ENCODE data around the gene GSE1.

Gene GSE1

DNA sequence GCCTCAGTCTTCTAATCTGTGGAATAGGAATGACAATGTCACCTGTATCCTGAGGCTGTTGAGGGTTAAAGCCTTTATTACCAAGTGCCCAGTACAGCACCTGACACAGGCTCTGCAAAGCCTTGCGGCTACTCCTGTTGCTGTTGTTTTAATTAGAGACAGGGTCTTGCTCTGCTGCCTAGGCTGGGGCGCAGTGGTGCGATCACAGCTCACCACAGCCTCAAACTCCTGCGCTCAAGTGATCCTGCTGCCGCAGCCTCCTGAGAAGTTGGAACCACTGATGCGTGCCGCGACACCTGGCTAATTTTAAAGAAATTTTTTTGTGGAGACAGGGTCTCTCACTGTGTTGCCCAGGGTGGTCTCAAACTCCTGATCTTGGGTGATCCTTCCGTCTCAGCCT lies 5.4 kb downstream of the GSE1 start:
- no peak for TF ChIP-seq ZFX (IDR thresholded peaks at IDR 0.05; ENCODE audit: borderline replicate concordance)
- TF ChIP-seq, protein P1, sequence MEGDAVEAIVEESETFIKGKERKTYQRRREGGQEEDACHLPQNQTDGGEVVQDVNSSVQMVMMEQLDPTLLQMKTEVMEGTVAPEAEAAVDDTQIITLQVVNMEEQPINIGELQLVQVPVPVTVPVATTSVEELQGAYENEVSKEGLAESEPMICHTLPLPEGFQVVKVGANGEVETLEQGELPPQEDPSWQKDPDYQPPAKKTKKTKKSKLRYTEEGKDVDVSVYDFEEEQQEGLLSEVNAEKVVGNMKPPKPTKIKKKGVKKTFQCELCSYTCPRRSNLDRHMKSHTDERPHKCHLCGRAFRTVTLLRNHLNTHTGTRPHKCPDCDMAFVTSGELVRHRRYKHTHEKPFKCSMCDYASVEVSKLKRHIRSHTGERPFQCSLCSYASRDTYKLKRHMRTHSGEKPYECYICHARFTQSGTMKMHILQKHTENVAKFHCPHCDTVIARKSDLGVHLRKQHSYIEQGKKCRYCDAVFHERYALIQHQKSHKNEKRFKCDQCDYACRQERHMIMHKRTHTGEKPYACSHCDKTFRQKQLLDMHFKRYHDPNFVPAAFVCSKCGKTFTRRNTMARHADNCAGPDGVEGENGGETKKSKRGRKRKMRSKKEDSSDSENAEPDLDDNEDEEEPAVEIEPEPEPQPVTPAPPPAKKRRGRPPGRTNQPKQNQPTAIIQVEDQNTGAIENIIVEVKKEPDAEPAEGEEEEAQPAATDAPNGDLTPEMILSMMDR (IDR thresholded peaks at IDR 0.05) = no peak
- no peak overlapping the region; the same call in 1 of the 2 replicates for H3K27ac ChIP-seq

DNA sequence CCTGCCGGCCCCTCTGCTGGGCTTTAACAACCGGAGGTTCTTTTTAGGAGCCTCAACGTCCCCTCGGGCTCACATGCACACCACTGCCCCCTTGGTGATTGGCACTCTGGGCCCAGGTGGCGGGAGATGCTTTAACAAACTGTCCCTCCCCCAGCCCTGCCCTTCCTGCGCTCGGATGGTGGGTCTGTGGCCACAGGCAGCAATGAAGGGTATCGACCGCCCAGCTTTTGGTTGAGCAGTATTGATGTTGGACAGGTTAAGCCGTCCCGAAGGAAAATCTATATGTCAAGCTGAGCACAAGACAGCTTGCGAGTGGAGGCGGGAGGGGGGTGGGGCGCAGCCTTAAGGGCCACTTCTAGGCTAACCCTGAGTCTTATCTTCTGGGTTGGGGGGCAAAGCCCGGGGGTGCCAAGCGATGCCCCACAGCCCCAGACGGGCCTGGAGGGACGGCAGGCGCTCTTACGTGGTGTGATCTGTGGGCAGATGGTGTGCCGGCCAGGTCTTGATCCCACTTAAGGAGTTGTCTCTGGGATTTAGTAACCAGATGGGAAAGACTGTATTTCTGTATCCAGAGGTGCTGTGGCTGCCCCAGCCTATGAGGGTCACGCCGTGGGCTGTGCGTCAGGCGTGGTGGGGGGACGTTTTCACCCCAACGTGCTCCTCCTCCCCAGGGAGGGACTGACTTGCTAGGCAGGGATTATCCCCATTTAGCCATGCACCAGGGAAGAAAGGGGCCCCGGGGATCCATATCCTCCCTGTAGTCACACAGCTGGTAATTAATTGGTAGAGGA lies 6.2 kb downstream of the GSE1 start:
- TF ChIP-seq, protein P1 (IDR thresholded peaks at IDR 0.05) = no peak
- no peak for TF ChIP-seq ZFX (IDR thresholded peaks at IDR 0.05; ENCODE audit: borderline replicate concordance)
- no peak overlapping the region for H3K27ac ChIP-seq

DNA sequence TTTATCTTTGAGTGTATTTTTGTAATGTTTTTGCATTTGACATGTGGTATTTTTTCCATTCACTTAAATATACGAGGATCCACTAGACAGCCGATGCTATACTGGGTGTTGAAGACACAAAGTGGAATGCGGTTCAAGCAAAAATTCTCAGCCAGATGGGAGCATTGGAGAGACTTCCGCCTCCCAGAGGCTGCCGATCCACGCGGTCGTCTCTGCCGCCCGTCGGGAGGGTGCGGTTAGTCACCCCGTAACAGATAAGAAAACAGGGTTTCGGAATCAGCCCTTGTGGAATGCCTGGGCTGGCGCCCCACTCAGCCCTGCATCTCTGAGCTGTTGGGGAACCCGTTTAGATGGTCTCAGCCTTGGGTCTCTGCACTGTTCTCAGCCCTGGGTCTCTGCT lies 7.3 kb downstream of the GSE1 start:
- TF ChIP-seq, protein P1 (IDR thresholded peaks at IDR 0.05) = no peak
- TF ChIP-seq ZFX (IDR thresholded peaks at IDR 0.05; ENCODE audit: borderline replicate concordance) = no peak
- no peak overlapping the region for H3K27ac ChIP-seq

DNA sequence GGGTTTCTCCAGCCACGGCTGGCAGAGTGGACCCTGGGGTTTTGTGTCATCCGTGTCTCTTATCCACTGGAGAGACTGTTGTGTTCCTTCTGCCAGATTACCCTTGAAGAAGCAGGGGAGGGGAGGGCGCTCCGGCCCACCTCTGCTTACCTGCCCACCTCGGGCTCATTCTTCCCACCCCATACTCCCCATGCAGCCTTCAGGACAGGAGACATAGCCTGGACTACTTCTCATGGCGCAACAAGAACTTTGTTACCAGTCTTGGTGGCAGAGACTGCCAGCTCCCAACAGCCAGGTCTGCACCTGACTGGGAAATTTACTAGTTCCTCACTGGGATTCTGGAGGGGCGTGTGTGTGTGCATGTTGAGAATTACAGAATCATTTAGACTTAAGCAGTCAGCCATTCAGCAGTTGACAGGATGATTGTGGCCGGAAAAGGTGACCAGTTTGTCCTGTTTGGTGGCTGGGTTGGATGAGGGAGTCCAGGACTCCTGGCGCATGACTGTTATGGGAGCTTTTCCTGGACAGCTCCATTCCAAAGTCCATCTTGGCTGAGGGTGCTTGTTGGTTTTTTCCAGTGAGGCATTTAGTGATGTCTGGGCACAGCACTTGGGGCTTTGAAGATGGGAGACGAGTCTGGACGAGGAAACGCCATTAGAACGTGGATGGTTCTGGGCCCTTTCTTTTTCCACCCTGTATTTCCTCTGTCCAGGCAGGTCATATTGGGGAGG lies 8.7 kb downstream of the GSE1 start:
- TF ChIP-seq, protein P1 (IDR thresholded peaks at IDR 0.05) = no peak
- no peak for TF ChIP-seq ZFX (IDR thresholded peaks at IDR 0.05; ENCODE audit: borderline replicate concordance)
- H3K27ac ChIP-seq = peak overlapping the region; percentile 59

DNA sequence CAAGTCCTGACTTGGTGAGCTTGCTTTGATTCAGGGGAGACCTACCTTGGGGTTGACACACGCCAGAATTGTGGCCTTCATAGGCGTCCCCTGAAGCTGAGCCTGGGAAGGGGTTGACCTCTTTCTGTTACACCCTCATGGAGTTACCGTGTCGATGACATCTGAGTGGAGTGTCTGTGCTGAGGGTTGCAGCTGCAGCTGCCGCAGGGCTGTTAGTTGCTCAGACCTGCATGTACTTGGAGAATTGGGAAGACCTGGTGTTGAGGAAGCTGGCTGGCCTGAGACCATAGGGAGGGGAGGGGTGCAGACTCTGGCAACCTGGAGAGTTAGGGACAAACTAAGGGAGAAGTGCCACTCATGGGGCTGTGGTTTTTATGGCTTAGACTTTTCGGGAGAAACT lies 9.6 kb downstream of the GSE1 start:
- peak overlapping the region; percentile 59; the same call in 1 of the 2 replicates for H3K27ac ChIP-seq
- TF ChIP-seq ZFX (IDR thresholded peaks at IDR 0.05; ENCODE audit: borderline replicate concordance) = no peak
- TF ChIP-seq, protein P1 (IDR thresholded peaks at IDR 0.05) = no peak

DNA sequence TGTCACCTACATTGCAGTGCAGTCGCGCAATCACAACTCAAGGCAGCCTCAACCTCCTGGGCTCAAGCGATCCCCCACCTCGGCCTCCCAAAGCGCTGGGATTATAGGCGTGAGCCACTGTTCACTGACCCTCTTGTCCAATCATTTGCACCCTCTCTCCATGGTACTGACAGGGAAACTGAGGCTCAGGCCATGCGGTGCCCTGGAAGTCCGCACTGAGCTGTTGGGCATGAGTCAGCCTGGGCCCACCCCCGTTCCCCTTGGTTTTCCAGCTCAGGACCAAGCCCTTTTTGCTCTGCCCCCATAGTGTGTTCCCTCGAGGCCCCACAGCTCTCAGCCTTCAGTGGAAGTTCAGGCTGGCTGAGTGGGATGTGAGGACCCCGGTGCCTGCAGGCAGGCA lies 10.1 kb downstream of the GSE1 start:
- TF ChIP-seq, protein P1 (IDR thresholded peaks at IDR 0.05) = no peak
- TF ChIP-seq ZFX (IDR thresholded peaks at IDR 0.05; ENCODE audit: borderline replicate concordance) = no peak
- no peak overlapping the region for H3K27ac ChIP-seq
